ENCODE data around the gene FCN1. TPM values are rescaled to one million over a fixed set of nuclear protein-coding genes. Genes with fewer than 3 reads are reported as not detected.

The FCN1 gene
- total RNA-seq, 2 donors from 2014 or later, result 0.79 to 4.6 TPM

GRCh38 chr9:134887219-134887618 lies 30.5 kb downstream of the FCN1 start:
- no peak overlapping the region for H3K4me3 ChIP-seq
- H3K9me3 ChIP-seq, result no peaks in the 10 kb centered on the region
- intact Hi-C loops (cut with DNase I), result no loop called here
- no peaks in the 10 kb centered on the region for H3K27me3 ChIP-seq
- no peak for DNase-seq
- H3K36me3 ChIP-seq, result no peaks in the 10 kb centered on the region
- H3K4me1 ChIP-seq, result no peaks in the 10 kb centered on the region
- H3K9ac ChIP-seq (ENCODE audit: low read depth in 2 of 2, low read length in 2 of 2), result no peak overlapping the region
- no peak overlapping the region for H3K27ac ChIP-seq
- TF ChIP-seq CTCF (IDR thresholded peaks at IDR 0.05), result no peak

GRCh38 chr9:134886413-134886913 lies 31.2 kb downstream of the FCN1 start:
- no peaks in the 10 kb centered on the region for H3K27me3 ChIP-seq
- no peak overlapping the region for H3K27ac ChIP-seq
- no peak overlapping the region for H3K4me3 ChIP-seq
- H3K9ac ChIP-seq (ENCODE audit: low read depth in 2 of 2, low read length in 2 of 2), result no peak overlapping the region
- H3K9me3 ChIP-seq, result no peaks in the 10 kb centered on the region
- no peaks in the 10 kb centered on the region for H3K36me3 ChIP-seq
- no peaks in the 10 kb centered on the region for H3K4me1 ChIP-seq
- DNase-seq, result no peak
- intact Hi-C loops (cut with DNase I), result no loop called here
- TF ChIP-seq CTCF (IDR thresholded peaks at IDR 0.05), result no peak

GRCh38 chr9:134885679-134886412 lies 31.9 kb downstream of the FCN1 start:
- H3K27me3 ChIP-seq, result no peaks in the 10 kb centered on the region
- intact Hi-C loops (cut with DNase I), result no loop called here
- no peak overlapping the region for H3K27ac ChIP-seq
- TF ChIP-seq CTCF (IDR thresholded peaks at IDR 0.05), result no peak
- H3K9ac ChIP-seq (ENCODE audit: low read depth in 2 of 2, low read length in 2 of 2), result no peak overlapping the region
- H3K4me3 ChIP-seq, result no peak overlapping the region
- H3K36me3 ChIP-seq, result no peaks in the 10 kb centered on the region
- no peak for DNase-seq
- H3K4me1 ChIP-seq, result no peaks in the 10 kb centered on the region
- H3K9me3 ChIP-seq, result no peaks in the 10 kb centered on the region

- no peaks in the 10 kb centered on the region for H3K9me3 ChIP-seq
- no peak overlapping the region for H3K9ac ChIP-seq (ENCODE audit: low read depth in 2 of 2, low read length in 2 of 2)
- TF ChIP-seq CTCF (IDR thresholded peaks at IDR 0.05), result no peak
- H3K27ac ChIP-seq, result no peak overlapping the region
- H3K4me1 ChIP-seq, result no peaks in the 10 kb centered on the region
- no peaks in the 10 kb centered on the region for H3K36me3 ChIP-seq
- no peaks in the 10 kb centered on the region for H3K27me3 ChIP-seq
- no peak for DNase-seq
- H3K4me3 ChIP-seq, result no peak overlapping the region
- intact Hi-C loops (cut with DNase I), result no loop called here
Measured at GRCh38 chr9:134885001-134885678, 32.6 kb downstream of the FCN1 start.

- Histone ChIP-seq H3K9ac (ENCODE audit: low read depth in 2 of 2, low read length in 2 of 2) (no peak overlapping the region), H3K9me3 (no peaks in the 10 kb centered on the region), H3K27ac (no peak overlapping the region), H3K36me3 (no peaks in the 10 kb centered on the region), H3K4me1 (no peaks in the 10 kb centered on the region), H3K4me3 (no peak overlapping the region), H3K27me3 (no peaks in the 10 kb centered on the region)
- TF ChIP-seq CTCF (IDR thresholded peaks at IDR 0.05), result no peak
- intact Hi-C loops (cut with DNase I), result no loop called here
- no peak for DNase-seq
Measured at GRCh38 chr9:134884492-134884891, 33.2 kb downstream of the FCN1 start.
